CD4-positive, alpha-beta T cell (primary cell): ENCODE results near the gene OASL. TPM values are rescaled to one million over a fixed set of nuclear protein-coding genes. Genes with fewer than 3 reads are reported as not detected.

Source experiments
- ATAC-seq: fragments of 200-7000 bp; cut with Tn5 transposase; one replicate; pipeline ENCODE4 v1.10.0; 2022; ENCODE audit warnings: mild to moderate bottlenecking; ENCODE audit not compliant: poor library complexity
- CTCF ChIA-PET: fragments of 350-600 bp; sonication (Branson Sonifier 250); formaldehyde crosslinking; loops from one replicate; lab custom pipeline; 2021; ENCODE audit warnings: antibody characterized with exemption, inconsistent platforms; lab: Charles Lee
- POLR2A ChIA-PET: fragments of 350-600 bp; sonication (Branson Sonifier 250); formaldehyde crosslinking; loops from one replicate; lab custom pipeline; 2021; ENCODE audit warnings: antibody characterized with exemption, inconsistent platforms; lab: Charles Lee
- DNase-seq, 14 experiments: peaks; one replicate each; pipeline ENCODE4 v3.0.0-alpha.2; 2013 to 2020; ENCODE audit warnings: mixed read lengths in 2 of 14
- H3K27ac ChIP-seq, 2 donors: one replicate each; pipeline versions ENCODE4 v1.5.1 to v1.7.0; 2013; ENCODE audit warnings: low read length in 2 of 2, low read depth in 1 of 2, mild to moderate bottlenecking in 1 of 2
- H3K27me3 ChIP-seq, 2 experiments: 1 replicate in 1 of 2; 2 replicates in 1 of 2; pipeline versions ENCODE4 v1.6.1 to v1.7.0; 2013; ENCODE audit warnings: low read length in 2 of 2, control low read depth in 1 of 2, mild to moderate bottlenecking in 1 of 2, moderate library complexity in 1 of 2; ENCODE audit not compliant: insufficient read depth in 2 of 2, control insufficient read depth in 1 of 2
- H3K36me3 ChIP-seq: one replicate; pipeline ENCODE4 v1.6.1; 2013; ENCODE audit warnings: low read length, control low read depth; ENCODE audit not compliant: insufficient read depth
- H3K4me1 ChIP-seq: one replicate; pipeline ENCODE4 v1.6.1; 2013; ENCODE audit warnings: low read length, control low read depth; ENCODE audit not compliant: insufficient read depth
- H3K4me3 ChIP-seq: one replicate; pipeline ENCODE4 v1.5.1; 2013; ENCODE audit warnings: mild to moderate bottlenecking, low read length, moderate library complexity
- H3K9me3 ChIP-seq, 2 experiments: 1 replicate in 1 of 2; 2 replicates in 1 of 2; pipeline versions ENCODE4 v1.6.1 to v1.7.0; 2013; ENCODE audit warnings: low read length in 2 of 2, mild to moderate bottlenecking in 2 of 2, control low read depth in 1 of 2, moderate library complexity in 1 of 2; ENCODE audit not compliant: control insufficient read depth in 1 of 2, insufficient read depth in 1 of 2
- H3K27ac Mint-ChIP-seq: one replicate; pipeline ENCODE4 v1.8.0; 2020; ENCODE audit warnings: mixed read lengths
- H3K27me3 Mint-ChIP-seq: one replicate; pipeline ENCODE4 v1.8.0; 2021; ENCODE audit warnings: mixed read lengths
- H3K36me3 Mint-ChIP-seq: one replicate; pipeline ENCODE4 v1.8.0; 2021; ENCODE audit warnings: low read depth, mixed read lengths
- H3K4me1 Mint-ChIP-seq: one replicate; pipeline ENCODE4 v1.8.0; 2021; ENCODE audit warnings: low read depth, mixed read lengths
- H3K4me3 Mint-ChIP-seq: one replicate; pipeline ENCODE4 v1.8.0; 2020; ENCODE audit warnings: mild to moderate bottlenecking, mixed read lengths
- H3K9me3 Mint-ChIP-seq: one replicate; pipeline ENCODE4 v1.8.0; 2020; ENCODE audit warnings: mixed read lengths
- intact Hi-C, 2 experiments: fragments of 100-400 bp; cut with DNase I in 1 of 2; cut with micrococcal nuclease in 1 of 2; formaldehyde crosslinking; loops; one replicate each; pipeline versions ENCODE4 v1.15.1 to v1.9.0; 2023 to 2025; cut with DNase I, micrococcal nuclease
- total RNA-seq, 174 experiments: library from RNA in 2 of 174; stranded (reverse) in 2 of 174; gene quantifications; one replicate each; pipeline ENCODE4 v1.2.3 and lab custom pipeline; 2021 to 2026
- TF ChIP-seq, protein P1 (sequence below): fragments of 200-600 bp; IDR thresholded peaks from one replicate; pipeline ENCODE4 v1.8.0; 2022; ENCODE audit warnings: antibody characterized with exemption, mild to moderate bottlenecking

OASL gene
- total RNA-seq, 2 experiments from 2014 or later: 33.0 to 34.7 TPM

DNA sequence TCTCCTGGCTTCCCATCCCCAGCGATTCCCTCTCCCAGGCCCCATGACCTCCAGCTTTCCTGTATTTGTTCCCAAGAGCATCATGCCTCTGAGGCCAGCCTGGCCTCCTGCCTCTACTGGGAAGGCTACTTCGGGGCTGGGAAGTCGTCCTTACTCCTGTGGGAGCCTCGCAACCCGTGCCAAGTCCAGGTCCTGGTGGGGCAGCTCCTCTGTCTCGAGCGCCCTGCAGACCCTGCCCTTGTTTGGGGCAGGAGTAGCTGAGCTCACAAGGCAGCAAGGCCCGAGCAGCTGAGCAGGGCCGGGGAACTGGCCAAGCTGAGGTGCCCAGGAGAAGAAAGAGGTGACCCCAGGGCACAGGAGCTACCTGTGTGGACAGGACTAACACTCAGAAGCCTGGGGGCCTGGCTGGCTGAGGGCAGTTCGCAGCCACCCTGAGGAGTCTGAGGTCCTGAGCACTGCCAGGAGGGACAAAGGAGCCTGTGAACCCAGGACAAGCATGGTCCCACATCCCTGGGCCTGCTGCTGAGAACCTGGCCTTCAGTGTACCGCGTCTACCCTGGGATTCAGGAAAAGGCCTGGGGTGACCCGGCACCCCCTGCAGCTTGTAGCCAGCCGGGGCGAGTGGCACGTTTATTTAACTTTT lies 37.1 kb downstream of the OASL start:
- intact Hi-C loops: no loop called here
- H3K4me1 Mint-ChIP-seq: no peaks in the 10 kb centered on the region
- peaks cover 41% of the 10 kb centered on the region for H3K36me3 Mint-ChIP-seq
- Histone ChIP-seq H3K4me3 (no peak overlapping the region), H3K27ac (no peak overlapping the region), H3K36me3 (peaks cover 36% of the 10 kb centered on the region), H3K9me3 (no peaks in the 10 kb centered on the region), H3K4me1 (no peaks in the 10 kb centered on the region), H3K27me3 (no peaks in the 10 kb centered on the region)
- DNase-seq (no peak), ATAC-seq (no peak)
- ChIA-PET POLR2A (no interaction called here), CTCF (no interaction called here)
- H3K4me3 Mint-ChIP-seq: no peak overlapping the region
- TF ChIP-seq, protein P1, sequence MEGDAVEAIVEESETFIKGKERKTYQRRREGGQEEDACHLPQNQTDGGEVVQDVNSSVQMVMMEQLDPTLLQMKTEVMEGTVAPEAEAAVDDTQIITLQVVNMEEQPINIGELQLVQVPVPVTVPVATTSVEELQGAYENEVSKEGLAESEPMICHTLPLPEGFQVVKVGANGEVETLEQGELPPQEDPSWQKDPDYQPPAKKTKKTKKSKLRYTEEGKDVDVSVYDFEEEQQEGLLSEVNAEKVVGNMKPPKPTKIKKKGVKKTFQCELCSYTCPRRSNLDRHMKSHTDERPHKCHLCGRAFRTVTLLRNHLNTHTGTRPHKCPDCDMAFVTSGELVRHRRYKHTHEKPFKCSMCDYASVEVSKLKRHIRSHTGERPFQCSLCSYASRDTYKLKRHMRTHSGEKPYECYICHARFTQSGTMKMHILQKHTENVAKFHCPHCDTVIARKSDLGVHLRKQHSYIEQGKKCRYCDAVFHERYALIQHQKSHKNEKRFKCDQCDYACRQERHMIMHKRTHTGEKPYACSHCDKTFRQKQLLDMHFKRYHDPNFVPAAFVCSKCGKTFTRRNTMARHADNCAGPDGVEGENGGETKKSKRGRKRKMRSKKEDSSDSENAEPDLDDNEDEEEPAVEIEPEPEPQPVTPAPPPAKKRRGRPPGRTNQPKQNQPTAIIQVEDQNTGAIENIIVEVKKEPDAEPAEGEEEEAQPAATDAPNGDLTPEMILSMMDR: no peak
- H3K27me3 Mint-ChIP-seq: no peaks in the 10 kb centered on the region
- H3K9me3 Mint-ChIP-seq: no peaks in the 10 kb centered on the region
- H3K27ac Mint-ChIP-seq: no peak overlapping the region

DNA sequence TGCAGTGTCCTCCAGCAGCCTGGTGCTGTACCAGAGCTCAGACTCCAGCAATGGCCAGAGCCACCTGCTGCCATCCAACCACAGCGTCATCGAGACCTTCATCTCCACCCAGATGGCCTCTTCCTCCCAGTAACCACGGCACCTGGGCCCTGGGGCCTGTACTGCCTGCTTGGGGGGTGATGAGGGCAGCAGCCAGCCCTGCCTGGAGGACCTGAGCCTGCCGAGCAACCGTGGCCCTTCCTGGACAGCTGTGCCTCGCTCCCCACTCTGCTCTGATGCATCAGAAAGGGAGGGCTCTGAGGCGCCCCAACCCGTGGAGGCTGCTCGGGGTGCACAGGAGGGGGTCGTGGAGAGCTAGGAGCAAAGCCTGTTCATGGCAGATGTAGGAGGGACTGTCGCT lies 38.0 kb downstream of the OASL start:
- CTCF ChIA-PET: no interaction called here

DNA sequence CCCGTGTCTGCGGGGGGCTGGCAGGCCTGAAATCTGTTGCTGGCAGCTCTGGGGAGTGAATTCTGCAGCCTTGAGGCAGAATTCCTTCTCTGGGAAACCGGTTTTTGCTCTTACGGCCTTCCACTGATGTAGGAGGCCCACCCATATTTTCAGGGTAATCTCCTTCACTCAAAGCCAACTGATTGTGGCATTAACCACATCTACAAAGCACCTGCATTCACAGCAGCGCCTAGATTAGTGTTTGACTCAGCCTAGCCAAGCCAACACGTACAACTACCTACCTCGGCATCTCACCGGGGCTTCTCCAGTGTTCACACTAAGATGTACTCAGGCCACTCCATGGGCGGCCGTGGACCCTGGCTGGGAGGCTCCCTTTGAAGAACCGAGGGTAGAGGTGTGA lies 38.5 kb downstream of the OASL start:
- POLR2A ChIA-PET: no interaction called here
- intact Hi-C loops: no loop called here
- H3K9me3 ChIP-seq: no peaks in the 10 kb centered on the region

More for the DNA sequence above, 38.0 kb downstream of the OASL start:
- DNase-seq (no peak), ATAC-seq (no peak)
- Mint-ChIP-seq H3K4me1 (no peaks in the 10 kb centered on the region), H3K27ac (no peak overlapping the region), H3K27me3 (no peaks in the 10 kb centered on the region), H3K36me3 (peaks cover 32% of the 10 kb centered on the region), H3K4me3 (no peak overlapping the region), H3K9me3 (no peaks in the 10 kb centered on the region)
- TF ChIP-seq, protein P1: no peak
- H3K9me3 ChIP-seq: no peaks in the 10 kb centered on the region
- H3K27ac ChIP-seq: no peak overlapping the region
- POLR2A ChIA-PET: no interaction called here
- H3K4me1 ChIP-seq: no peaks in the 10 kb centered on the region
- no peak overlapping the region for H3K4me3 ChIP-seq
- no peaks in the 10 kb centered on the region for H3K27me3 ChIP-seq
- peaks cover 33% of the 10 kb centered on the region for H3K36me3 ChIP-seq
- intact Hi-C loops: no loop called here

More for the DNA sequence above, 38.5 kb downstream of the OASL start:
- Histone ChIP-seq H3K36me3 (peaks cover 28% of the 10 kb centered on the region), H3K27ac (no peak overlapping the region), H3K27me3 (no peaks in the 10 kb centered on the region), H3K4me3 (no peak overlapping the region), H3K4me1 (no peaks in the 10 kb centered on the region)
- H3K27me3 Mint-ChIP-seq: peaks cover 4% of the 10 kb centered on the region
- no peaks in the 10 kb centered on the region for H3K4me1 Mint-ChIP-seq
- H3K27ac Mint-ChIP-seq: no peak overlapping the region
- DNase-seq: no peak
- H3K4me3 Mint-ChIP-seq: no peak overlapping the region
- no peak for ATAC-seq
- peaks cover 29% of the 10 kb centered on the region for H3K36me3 Mint-ChIP-seq
- H3K9me3 Mint-ChIP-seq: no peaks in the 10 kb centered on the region
- CTCF ChIA-PET: no interaction called here
- TF ChIP-seq, protein P1: no peak
